ENCODE data around the gene UBE2J1.

- TF ChIP-seq POLR2AphosphoS5 (IDR thresholded peaks at IDR 0.05; ENCODE audit: low read depth, low read length) (no peak), POLR2A (IDR thresholded peaks at IDR 0.05; ENCODE audit: low read depth, low read length) (no peak), POU2F2 (IDR thresholded peaks at IDR 0.05; ENCODE audit: low read depth, low read length) (no peak), TAF1 (IDR thresholded peaks at IDR 0.05; ENCODE audit: low read depth, low read length) (no peak), SPI1 (IDR thresholded peaks at IDR 0.05; ENCODE audit: low read depth, low read length) (no peak), PAX5 (IDR thresholded peaks at IDR 0.05; ENCODE audit: insufficient read depth, low read length, severe bottlenecking) (no peak)
These were observed 61.2 kb downstream of the UBE2J1 start for GRCh38 chr6:89291256-89291819.
